ENCODE measurements around the gene STBD1.
A peak's percentile ranks its signal among the peaks of the same experiment; 100 is the strongest.
"Not testable (repeated sequence)": the region's sequence is repeated elsewhere in the genome, so short reads cannot be mapped to it uniquely, and the experiment has no call there.

STBD1 gene

GRCh38 chr4:76305971-76306881 is at the start of gene STBD1:
Gene STBD1, plus strand, starts transcription at chr4:76306733. Its CDS starts 37 bp downstream, at chr4:76306770.
- peak; percentile 45 for DNase-seq

- no peak for DNase-seq
Measured at GRCh38 chr4:76256968-76257367, 49.6 kb upstream of the STBD1 start.

GRCh38 chr4:76257824-76258223 is 48.7 kb upstream of the STBD1 start:
- no peak for DNase-seq

GRCh38 chr4:76260571-76260970 is 46.0 kb upstream of the STBD1 start:
- DNase-seq = no peak

GRCh38 chr4:76265631-76266218 is 40.8 kb upstream of the STBD1 start:
- no peak for DNase-seq

GRCh38 chr4:76266627-76267026 is 39.9 kb upstream of the STBD1 start:
- no peak for DNase-seq

- no peak for DNase-seq
Measured at GRCh38 chr4:76267811-76268210, 38.7 kb upstream of the STBD1 start.

GRCh38 chr4:76270244-76271175 is 36.0 kb upstream of the STBD1 start:
- DNase-seq = no peak

- no peak for DNase-seq
Measured at GRCh38 chr4:76271248-76271647, 35.3 kb upstream of the STBD1 start.

GRCh38 chr4:76272073-76272472 is 34.5 kb upstream of the STBD1 start:
- no peak for DNase-seq

GRCh38 chr4:76272582-76272981 is 34.0 kb upstream of the STBD1 start:
- DNase-seq = no peak

- no peak for DNase-seq
Measured at GRCh38 chr4:76272999-76273398, 33.5 kb upstream of the STBD1 start.

GRCh38 chr4:76275486-76276124 is 30.9 kb upstream of the STBD1 start:
- no peak for DNase-seq

GRCh38 chr4:76276813-76277212 is 29.7 kb upstream of the STBD1 start:
- no peak for DNase-seq

GRCh38 chr4:76277667-76278066 is 28.9 kb upstream of the STBD1 start:
- no peak for DNase-seq

GRCh38 chr4:76278583-76278982 is 27.9 kb upstream of the STBD1 start:
- no peak for DNase-seq

- no peak for DNase-seq
Measured at GRCh38 chr4:76279462-76279861, 27.1 kb upstream of the STBD1 start.

GRCh38 chr4:76280488-76281441 is 25.8 kb upstream of the STBD1 start:
- no peak for DNase-seq

GRCh38 chr4:76281594-76281993 is 24.9 kb upstream of the STBD1 start:
- not testable (repeated sequence) for DNase-seq

GRCh38 chr4:76282941-76283689 is 23.4 kb upstream of the STBD1 start:
- DNase-seq = no peak

- no peak for DNase-seq
Measured at GRCh38 chr4:76283900-76284299, 22.6 kb upstream of the STBD1 start.

Data from NCI-H748 treated with DMSO at 0.1 percent for 48 hours (cell line).